Activated effector memory CD4-positive, alpha-beta T cell treated with Interleukin-2 at 50 U/mL for 16 hours (primary cell): Measurements from ENCODE around the gene ASB2.
A peak's percentile ranks its signal among the peaks of the same experiment; 100 is the strongest.

ENCODE experiments used
- DNase-seq: peaks from one replicate; pipeline ENCODE4 v3.0.0-alpha.2; 2020

The ASB2 gene, protein sequence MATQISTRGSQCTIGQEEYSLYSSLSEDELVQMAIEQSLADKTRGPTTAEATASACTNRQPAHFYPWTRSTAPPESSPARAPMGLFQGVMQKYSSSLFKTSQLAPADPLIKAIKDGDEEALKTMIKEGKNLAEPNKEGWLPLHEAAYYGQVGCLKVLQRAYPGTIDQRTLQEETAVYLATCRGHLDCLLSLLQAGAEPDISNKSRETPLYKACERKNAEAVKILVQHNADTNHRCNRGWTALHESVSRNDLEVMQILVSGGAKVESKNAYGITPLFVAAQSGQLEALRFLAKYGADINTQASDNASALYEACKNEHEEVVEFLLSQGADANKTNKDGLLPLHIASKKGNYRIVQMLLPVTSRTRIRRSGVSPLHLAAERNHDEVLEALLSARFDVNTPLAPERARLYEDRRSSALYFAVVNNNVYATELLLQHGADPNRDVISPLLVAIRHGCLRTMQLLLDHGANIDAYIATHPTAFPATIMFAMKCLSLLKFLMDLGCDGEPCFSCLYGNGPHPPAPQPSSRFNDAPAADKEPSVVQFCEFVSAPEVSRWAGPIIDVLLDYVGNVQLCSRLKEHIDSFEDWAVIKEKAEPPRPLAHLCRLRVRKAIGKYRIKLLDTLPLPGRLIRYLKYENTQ

GRCh38 chr14:93976477-93977057 lies at the start of gene ASB2:
TSS of gene ASB2 (minus strand) at chr14:93976570. CDS start at chr14:93964539, 12,031 bp downstream.
- no peak for DNase-seq

DNA sequence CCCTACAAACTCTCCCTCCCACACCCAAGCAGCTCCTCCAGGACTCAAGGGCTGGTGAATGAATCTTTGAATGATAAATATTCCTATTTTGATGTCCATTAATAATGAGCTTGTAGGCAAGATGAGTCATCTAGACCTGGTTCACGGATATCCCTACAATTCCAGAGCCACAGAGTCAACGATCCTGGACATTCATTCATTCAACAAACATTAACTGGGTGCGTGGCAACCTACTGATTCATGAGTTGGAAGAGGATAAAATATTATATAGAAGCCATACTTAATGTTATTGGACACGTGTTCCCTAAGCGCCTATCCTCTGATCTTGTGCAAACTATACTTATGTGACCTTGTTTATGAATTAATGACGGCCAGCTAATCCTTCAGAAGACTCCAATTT lies 49.4 kb upstream of the ASB2 start:
- DNase-seq: no peak

DNA sequence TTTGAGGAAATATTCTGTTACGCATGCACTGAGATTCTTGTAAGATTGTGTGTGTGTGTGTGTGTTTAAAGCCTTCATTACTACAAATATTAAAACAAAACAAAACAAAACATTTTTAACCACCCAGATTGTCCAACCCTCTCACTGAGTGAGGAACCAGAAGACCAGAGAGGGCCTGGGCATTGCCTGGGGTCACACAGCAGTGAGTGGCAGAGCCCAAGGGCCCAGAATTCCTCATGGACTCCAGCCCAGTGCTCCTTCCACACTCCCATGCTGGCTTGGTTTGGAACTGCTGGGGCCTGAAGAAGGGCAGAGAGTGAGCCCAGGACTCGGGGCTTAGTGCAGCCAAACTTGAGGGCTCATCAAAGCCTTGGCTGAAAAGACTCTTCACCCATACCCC lies 48.2 kb upstream of the ASB2 start:
- no peak for DNase-seq

DNA sequence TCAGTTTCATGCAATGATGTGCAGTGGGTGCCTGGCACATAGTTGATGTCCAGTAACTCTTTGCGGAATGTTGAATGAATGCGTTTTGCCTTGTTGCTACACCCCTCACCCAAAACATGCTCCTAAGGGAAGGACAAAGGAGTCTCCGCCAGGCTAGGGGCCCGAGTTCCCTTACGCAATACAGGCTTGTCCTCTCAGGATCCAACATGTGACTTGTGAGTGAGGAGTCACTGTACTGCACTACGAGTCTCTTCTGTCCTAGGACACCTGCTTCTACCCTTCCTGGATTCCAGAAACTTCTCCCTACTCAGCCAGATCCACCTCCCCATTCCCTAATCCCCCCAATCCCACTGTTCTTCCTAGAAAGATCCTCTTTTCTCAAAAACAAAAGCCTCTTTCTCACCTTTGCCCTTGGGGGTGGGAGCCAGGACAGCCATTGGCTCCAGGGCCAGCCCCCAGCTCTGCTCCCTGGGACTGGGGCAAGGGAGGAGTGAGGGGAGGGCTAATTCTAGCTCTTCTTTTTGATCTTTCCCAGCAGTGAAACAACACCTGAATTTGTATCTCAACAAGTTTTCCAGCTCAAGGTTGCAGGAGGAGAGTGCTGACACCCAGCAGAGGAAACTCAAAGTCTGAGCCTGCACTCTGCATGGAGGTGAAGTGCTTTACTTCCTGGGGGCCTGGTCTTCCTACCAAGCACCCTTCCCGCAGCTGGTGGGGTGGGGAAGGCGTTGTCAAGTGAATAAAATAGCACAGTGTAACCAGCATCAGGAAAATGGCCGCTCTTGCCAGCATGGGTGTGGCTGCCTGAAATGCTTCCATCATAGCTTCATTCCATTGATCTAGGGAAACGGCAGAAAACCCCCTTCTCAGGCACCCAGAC lies 46.4 kb upstream of the ASB2 start:
- no peak for DNase-seq

DNA sequence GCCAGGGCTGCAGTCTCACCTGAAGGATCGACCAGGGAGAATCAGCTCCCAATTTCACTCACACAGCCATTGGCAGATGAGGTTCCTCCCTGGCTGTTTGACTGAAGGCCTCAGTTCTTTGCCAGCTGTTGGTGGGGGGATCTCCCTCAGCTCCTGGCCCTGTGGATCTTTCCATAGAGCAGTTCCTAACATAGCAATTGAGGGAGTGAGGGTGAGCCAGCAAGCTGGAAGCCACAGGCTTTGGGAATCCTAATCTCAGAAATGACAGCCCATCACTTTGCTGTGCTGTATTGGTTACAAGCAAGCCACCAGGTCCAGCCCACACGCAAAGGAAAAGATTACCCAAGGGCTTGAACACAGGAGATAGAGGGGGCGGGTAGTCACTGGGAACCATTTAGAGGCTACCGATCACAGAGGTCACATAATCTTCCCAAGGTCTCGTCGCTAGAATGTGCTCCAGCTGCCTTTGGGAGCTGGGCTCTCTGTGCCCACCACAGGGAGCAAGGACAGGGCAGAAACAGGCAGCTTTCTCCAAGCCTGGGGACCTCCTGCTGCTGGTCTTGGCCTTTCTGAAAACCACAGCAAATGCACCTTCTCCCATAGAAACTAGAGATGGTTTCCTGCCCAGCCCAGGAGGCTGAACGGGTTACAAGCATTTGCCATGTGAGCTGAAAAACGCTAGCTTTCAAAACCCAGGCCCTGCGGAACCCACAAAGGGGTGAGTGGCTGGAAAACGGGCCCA lies 45.2 kb upstream of the ASB2 start:
- DNase-seq: no peak

GRCh38 chr14:94021001-94021400 lies 44.6 kb upstream of the ASB2 start:
- no peak for DNase-seq

- no peak for DNase-seq
Measured at GRCh38 chr14:94020267-94020666, 43.9 kb upstream of the ASB2 start.

GRCh38 chr14:94019329-94019728 lies 43.0 kb upstream of the ASB2 start:
- DNase-seq: no peak

DNA sequence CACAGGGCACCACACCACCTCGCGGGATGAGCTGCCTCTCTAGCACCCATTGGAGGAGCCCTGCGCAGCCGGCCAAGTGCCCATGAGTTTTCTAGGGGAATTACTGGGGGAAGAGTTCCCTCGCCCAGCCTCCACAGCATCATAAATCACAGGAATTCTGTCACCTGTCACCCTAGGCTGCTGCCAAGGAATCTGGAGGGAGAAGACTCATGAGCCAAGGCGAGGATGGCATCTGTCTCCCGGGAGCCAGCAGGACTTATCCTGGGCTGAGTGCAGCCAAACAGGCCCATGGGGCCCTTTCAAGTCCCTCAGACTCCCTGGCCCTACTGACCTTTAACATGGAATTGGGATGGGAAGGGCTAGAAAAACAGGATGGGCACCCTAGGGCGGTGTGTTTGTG lies 41.9 kb upstream of the ASB2 start:
- DNase-seq: no peak

DNA sequence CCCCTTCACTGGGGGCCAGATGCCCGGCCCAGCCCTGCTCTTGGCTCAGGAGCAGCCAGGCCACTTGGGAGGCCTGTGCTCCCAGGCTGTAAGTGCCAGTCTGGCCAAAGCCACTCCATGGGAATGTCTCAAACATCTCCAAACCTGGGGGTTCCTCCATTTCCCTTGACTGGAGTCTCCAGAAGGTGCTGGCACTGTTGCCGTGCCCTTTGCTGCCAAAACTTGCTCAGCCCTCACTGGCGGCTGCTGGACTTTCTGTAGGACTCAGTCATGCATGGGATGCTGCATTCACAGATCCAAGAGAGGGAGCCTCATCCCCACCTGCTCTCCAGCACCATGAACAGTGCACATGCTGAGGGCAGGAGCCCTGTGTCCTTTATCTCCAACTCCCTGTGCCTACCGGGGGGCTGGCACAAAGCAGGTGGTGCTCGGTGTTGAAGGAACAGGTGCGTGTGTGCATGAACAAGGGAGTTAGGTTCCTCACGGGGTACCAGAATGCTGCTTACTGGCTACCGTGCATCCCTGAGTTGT lies 40.1 kb upstream of the ASB2 start:
- no peak for DNase-seq

GRCh38 chr14:94015223-94015622 lies 38.9 kb upstream of the ASB2 start:
- DNase-seq: no peak

DNA sequence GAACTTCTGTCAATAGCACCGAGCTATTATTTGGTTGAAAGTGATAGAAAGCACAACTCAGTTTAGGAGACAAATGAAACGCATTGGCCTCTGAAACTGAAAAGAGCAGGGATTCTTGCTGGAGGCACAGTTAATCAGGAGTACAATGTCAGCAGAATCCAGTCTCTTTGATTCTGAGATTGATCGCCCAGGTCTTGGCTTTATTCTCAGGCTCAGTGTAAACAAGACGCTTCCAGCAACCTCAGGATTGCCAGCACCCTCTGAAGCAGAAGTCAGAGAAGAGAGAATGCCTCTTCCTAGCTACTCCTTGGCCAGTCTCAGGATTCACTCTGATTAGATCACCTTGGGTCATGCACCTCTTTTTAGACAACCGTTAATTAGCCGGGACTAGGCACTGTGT lies 38.0 kb upstream of the ASB2 start:
- no peak for DNase-seq

- DNase-seq: no peak
Measured at GRCh38 chr14:94011795-94012194, 35.4 kb upstream of the ASB2 start.

- DNase-seq: no peak
Measured at GRCh38 chr14:94010625-94011024, 34.3 kb upstream of the ASB2 start.

DNA sequence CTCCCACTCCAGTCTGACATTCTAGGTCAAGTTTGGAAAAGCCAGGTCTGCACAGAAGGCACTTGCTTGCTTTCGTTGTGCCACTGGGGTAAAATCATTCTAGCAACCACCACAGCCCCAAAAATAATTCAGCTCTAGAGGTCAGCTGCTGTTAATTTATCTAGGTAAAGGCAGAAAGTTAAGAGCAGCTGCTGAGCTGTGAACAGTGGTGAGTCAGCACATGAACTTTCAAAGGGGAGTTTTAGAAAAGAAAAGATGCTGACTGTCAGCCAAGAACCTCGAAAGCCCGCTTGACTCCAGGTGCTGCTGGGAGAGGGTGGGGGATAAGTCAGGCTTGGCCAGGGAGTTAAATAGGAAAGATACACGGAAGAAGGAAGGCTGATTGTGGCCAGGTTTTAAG lies 33.4 kb upstream of the ASB2 start:
- DNase-seq: no peak

- DNase-seq: no peak
Measured at GRCh38 chr14:94008234-94008633, 31.9 kb upstream of the ASB2 start.

DNA sequence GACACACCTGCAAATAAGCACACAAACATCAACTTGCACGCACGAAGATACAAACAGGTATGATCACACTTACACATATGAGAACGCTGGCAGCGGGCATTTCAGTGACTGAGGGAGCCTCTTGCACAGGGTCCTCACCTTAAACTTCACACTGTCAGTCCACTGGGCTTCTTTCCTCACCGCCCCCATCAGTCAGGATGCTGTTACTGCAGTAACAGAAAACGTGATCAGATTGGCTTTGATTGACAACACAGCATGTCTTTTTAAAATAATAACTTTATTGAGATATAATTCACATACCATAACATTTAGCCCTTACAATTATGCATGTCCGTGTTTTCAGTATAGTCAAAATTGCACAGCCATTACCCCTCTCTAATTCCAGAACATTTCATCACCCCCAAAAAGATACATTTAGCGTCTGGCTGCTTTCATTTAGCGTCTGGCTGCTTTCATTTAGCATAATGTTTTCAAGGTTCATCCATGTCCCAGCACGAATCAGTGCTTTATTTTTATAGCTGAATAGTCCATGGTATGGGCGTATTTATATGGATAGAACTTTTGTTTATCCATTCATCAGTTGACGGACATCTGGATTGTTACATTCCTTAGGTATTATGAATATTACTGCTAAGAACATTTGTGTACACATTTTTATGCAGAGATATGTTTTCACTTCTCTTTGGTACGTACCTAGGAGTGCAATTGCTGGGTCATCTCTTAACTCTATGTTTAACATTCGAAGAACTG lies 29.1 kb upstream of the ASB2 start:
- DNase-seq: no peak

GRCh38 chr14:94004015-94004414 lies 27.6 kb upstream of the ASB2 start:
- no peak for DNase-seq

DNA sequence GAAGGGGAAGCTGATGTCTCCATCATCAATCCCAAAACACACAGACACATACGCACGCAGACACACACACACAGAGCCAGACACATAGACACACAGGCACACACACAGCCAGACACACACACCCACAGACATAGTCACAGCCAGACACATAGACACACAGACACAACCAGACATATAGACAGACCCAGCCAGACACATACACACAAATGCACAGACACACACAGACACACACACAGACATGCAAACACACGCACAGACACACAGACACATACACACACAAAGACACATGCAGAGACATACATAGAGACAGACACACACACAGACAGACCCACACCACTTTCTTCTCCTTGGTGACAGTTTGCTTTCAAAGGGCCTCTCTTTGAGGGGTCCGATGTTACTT lies 27.0 kb upstream of the ASB2 start:
- no peak for DNase-seq

GRCh38 chr14:94001501-94002396 lies 25.4 kb upstream of the ASB2 start:
- DNase-seq: peak; percentile 45
